ENCODE measurements around the gene NECTIN1. TPM values are rescaled to one million over a fixed set of nuclear protein-coding genes. Genes with fewer than 3 reads are reported as not detected.

NECTIN1 gene
- total RNA-seq, 3 donors from 2014 or later = 19.6 to 48.9 (median 45.1) TPM

DNA sequence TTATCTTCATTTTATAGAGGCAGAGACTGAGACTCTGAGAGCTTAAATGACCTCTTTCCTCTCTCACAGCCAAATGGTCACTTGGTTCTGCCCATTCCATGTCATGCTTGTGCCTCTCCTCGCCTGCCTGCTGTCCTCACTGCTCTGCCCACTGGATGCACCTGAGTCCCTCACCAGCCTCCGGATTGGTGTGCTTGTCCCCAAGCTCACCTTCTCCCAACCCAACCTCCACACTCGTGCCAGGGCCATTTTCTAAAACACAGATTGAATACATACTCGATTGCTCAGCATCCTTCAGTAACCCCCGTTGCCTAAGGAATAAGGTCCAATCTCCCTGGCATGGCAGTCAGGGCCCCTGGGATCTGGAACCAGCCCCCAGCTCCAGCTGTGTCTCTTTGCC, 28.4 kb upstream of the NECTIN1 start:
- Histone ChIP-seq H3K4me3 (no peak overlapping the region), H3K36me3 (ENCODE audit: low read depth) (no peaks in the 10 kb centered on the region), H3K9me3 (no peaks in the 10 kb centered on the region), H3K4me1 (ENCODE audit: low read depth) (peaks cover 7% of the 10 kb centered on the region)
- ATAC-seq (no peak), DNase-seq (no peak)
- intact Hi-C loops (cut with DNase I, micrococcal nuclease) = no loop called here
- TF ChIP-seq, protein P1, sequence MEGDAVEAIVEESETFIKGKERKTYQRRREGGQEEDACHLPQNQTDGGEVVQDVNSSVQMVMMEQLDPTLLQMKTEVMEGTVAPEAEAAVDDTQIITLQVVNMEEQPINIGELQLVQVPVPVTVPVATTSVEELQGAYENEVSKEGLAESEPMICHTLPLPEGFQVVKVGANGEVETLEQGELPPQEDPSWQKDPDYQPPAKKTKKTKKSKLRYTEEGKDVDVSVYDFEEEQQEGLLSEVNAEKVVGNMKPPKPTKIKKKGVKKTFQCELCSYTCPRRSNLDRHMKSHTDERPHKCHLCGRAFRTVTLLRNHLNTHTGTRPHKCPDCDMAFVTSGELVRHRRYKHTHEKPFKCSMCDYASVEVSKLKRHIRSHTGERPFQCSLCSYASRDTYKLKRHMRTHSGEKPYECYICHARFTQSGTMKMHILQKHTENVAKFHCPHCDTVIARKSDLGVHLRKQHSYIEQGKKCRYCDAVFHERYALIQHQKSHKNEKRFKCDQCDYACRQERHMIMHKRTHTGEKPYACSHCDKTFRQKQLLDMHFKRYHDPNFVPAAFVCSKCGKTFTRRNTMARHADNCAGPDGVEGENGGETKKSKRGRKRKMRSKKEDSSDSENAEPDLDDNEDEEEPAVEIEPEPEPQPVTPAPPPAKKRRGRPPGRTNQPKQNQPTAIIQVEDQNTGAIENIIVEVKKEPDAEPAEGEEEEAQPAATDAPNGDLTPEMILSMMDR (IDR thresholded peaks at IDR 0.05) = no peak

DNA sequence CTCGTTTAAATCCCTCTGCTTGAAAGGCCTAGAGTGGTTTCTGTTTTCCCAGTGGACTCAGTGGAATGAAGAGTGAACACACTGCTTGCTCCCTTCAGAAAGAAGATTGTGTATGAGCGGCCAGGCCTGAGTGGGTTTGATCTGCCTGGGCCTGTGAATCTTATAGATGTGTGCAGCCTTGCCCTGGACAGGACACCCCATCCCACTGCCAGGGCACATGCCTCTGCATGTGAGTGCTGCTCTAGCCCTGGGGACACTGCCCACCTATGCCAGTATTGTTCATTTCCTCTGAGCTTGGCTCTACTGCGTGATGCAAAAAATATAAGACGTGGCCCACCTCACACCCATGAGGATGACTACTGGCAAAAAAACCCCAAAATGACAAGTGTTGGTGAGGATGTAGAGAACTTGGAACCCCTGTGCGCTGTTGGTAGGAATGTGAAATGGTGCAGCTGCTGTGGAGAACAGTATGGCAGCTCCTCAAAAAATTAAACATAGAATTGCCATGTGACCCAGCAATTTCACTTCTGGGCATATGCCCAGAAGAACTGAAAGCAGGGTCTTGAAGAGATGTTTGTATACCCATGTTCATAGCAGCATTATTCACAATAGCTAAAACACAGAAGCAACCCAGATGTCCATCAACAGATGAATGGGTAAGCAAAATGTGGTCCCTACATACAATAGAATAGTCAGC, 27.3 kb upstream of the NECTIN1 start:
- no peak for ATAC-seq
- intact Hi-C loops (cut with DNase I, micrococcal nuclease) = no loop called here
- H3K4me1 ChIP-seq (ENCODE audit: low read depth) = peaks cover 7% of the 10 kb centered on the region

DNA sequence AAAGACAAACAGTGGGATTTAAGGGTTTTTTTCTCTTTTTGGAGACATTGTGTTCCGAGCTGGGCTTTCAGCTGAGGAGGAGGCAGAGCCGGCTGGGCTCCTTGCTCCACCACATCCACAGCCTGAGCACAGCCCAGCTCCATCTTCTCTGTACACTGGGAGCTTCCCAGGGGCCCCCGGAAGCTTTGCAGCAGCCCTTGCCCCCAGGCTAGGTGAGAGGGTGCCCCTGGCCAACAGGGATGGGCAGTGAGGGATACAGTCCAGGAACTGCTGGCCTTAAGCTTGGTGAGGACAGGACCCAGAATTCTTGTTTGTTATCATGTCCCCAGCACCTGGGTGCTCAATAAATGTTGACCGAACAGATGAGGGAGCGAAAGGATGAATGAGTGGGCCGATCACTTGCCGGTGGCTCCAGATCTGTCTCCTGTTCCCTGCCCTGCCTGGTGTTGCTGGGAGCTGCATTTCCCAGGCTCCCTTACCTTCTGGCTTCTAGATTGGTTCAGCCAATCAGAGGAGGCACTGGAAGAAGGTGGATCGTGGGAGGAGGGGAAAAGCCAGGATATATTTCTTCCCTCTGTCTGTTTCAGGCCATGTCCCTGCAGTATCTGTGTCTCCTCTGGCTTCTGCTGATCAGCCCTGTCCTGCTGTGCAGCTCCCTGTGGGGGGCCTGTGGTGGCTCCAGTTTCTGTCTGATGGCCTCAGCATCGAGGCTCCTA, 26.5 kb upstream of the NECTIN1 start:
- no peak for ATAC-seq
- Histone ChIP-seq H3K9me3 (no peaks in the 10 kb centered on the region), H3K36me3 (ENCODE audit: low read depth) (no peaks in the 10 kb centered on the region), H3K4me3 (no peak overlapping the region), H3K4me1 (ENCODE audit: low read depth) (peaks cover 7% of the 10 kb centered on the region)
- TF ChIP-seq, protein P1 (IDR thresholded peaks at IDR 0.05) = no peak
- DNase-seq = no peak
- intact Hi-C loops (cut with DNase I, micrococcal nuclease) = no loop called here

More for the DNA sequence above, 27.3 kb upstream of the NECTIN1 start:
- Histone ChIP-seq H3K4me3 (no peak overlapping the region), H3K9me3 (no peaks in the 10 kb centered on the region), H3K36me3 (ENCODE audit: low read depth) (no peaks in the 10 kb centered on the region)
- DNase-seq = no peak
- TF ChIP-seq, protein P1 (IDR thresholded peaks at IDR 0.05) = no peak

DNA sequence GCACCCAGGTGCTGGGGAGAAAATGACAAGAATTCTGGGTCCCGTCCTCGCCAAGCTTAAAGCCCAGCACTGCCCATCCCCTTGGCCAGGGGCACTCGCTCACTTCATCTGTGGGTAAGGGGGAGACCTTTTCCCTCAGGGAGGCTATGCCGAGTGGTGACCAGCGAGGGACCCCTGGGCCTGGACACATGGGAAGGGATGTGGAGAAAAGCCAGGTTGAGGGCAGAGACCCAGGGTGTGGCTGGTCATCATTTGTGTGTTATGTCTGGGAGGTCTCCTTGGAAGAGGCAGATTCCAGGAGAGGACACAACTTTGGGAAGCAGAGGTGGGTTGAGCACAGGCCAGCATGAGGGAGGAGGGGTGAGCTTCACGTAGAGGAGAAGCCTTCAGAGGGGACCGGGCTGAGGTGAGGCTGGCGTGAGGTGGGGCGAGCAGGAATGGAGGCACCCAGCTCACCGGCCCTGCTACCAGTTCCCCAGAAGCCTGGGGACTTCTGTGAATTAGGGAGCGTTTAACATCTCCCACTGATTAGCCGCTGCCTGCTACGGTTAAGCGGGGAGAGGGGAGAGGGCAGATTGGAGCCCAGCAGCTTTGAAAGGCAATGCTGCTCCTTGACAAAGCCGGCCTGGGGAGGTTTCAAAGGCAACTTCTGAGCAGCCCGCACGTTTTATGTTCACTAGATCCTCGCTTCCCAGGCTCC, 25.8 kb upstream of the NECTIN1 start:
- no peaks in the 10 kb centered on the region for H3K9me3 ChIP-seq
- H3K36me3 ChIP-seq (ENCODE audit: low read depth) = no peaks in the 10 kb centered on the region
- TF ChIP-seq, protein P1 (IDR thresholded peaks at IDR 0.05) = no peak
- H3K4me1 ChIP-seq (ENCODE audit: low read depth) = peaks cover 7% of the 10 kb centered on the region
- ATAC-seq = no peak
- DNase-seq = no peak
- intact Hi-C loops (cut with DNase I, micrococcal nuclease) = no loop called here
- H3K4me3 ChIP-seq = no peak overlapping the region

DNA sequence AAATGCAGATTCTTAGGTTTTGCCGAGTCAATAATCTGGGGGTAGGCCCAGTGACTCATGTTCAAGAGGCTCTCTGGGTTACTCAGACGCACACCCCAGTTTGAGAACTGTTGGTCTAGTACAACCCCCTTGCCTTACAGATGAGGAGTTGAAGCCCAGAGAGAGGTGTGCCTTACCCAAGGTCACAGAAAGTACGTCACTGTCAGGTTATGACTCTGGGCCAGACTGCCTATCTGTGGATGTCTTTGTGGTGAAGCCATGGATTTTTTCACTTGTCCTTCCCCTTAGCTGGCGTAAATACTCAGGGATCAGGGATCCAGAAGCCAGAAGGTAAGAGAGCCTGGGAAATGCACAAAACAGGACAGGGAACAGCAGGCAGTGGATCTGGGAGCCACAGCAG, 25.2 kb upstream of the NECTIN1 start:
- no peaks in the 10 kb centered on the region for H3K9me3 ChIP-seq
- intact Hi-C loops (cut with DNase I, micrococcal nuclease) = no loop called here
- H3K4me1 ChIP-seq (ENCODE audit: low read depth) = peaks cover 5% of the 10 kb centered on the region
- TF ChIP-seq, protein P1 (IDR thresholded peaks at IDR 0.05) = no peak
- no peaks in the 10 kb centered on the region for H3K36me3 ChIP-seq (ENCODE audit: low read depth)
- ATAC-seq = no peak
- H3K4me3 ChIP-seq = no peak overlapping the region
- DNase-seq = no peak
